Hepatocyte (in vitro differentiated cells): ENCODE results near the gene IPO11.

Source experiments
- CTCF ChIP-seq: fragments of 200-600 bp; sonication (generic); IDR thresholded peaks from 2 replicates; pipeline ENCODE4 v1.5.1; 2016; ENCODE audit warnings: antibody characterized with exemption, mild to moderate bottlenecking; ENCODE audit not compliant: poor library complexity
- EZH2 ChIP-seq: fragments of 200-600 bp; sonication (generic); IDR thresholded peaks from 2 replicates; pipeline ENCODE4 v1.6.1; 2016; ENCODE audit warnings: antibody characterized with exemption, mild to moderate bottlenecking, borderline replicate concordance
- EZH2phosphoT487 ChIP-seq: fragments of 200-600 bp; sonication (generic); IDR thresholded peaks from one replicate; pipeline ENCODE4 v1.6.1; 2018; ENCODE audit warnings: antibody characterized with exemption, mild to moderate bottlenecking, low read depth, moderate library complexity; ENCODE audit not compliant: unreplicated experiment, severe bottlenecking

- TF ChIP-seq CTCF, result no peak
- TF ChIP-seq EZH2, result no peak
- TF ChIP-seq EZH2phosphoT487, result no peak
Measured at GRCh38 chr5:62504129-62504528, 91.6 kb downstream of the IPO11 start.
